ENCODE measurements around the gene EFEMP2.

- TF ChIP-seq EZH2 (IDR thresholded peaks at IDR 0.05; ENCODE audit: borderline replicate concordance, low read depth, low read length, poor library complexity, severe bottlenecking) (no peak), CTCF (conservative IDR thresholded peaks at IDR 0.05; ENCODE audit: low read depth, low read length) (no peak)
Measured at GRCh38 chr11:65899356-65900124, 26.9 kb upstream of the EFEMP2 start.

Measured in A673 (cell line).